ENCODE measurements around the gene SIRT7. TPM values are rescaled to one million over a fixed set of nuclear protein-coding genes. Genes with fewer than 3 reads are reported as not detected.

Gene SIRT7
- total RNA-seq, 6 donors from 2014 or later: 35.7 to 87.0 (median 39.7) TPM

- no peak for ATAC-seq (ENCODE audit: low FRiP score in 2 of 2)
- H3K27me3 ChIP-seq: no peaks in the 10 kb centered on the region
- TF ChIP-seq POLR2A (IDR thresholded peaks at IDR 0.05) (no peak), CTCF (IDR thresholded peaks at IDR 0.05) (no peak), POLR2AphosphoS5 (IDR thresholded peaks at IDR 0.05) (no peak), EP300 (IDR thresholded peaks at IDR 0.05) (no peak)
- no peaks in the 10 kb centered on the region for H3K9me3 ChIP-seq
- H3K36me3 ChIP-seq: peaks cover 11 to 71% (median 52%) of the 10 kb centered on the region in 4 donors
- H3K27ac ChIP-seq: no peak overlapping the region
- H3K4me3 ChIP-seq: no peak overlapping the region
- DNase-seq: peak in 1 of 2 donors; percentile 41
- 92 to 94% methylated on average over 15 to 19 of the region's 19 CpGs for WGBS, 2 donors
- H3K4me1 ChIP-seq: peaks cover 12 to 21% (median 14%) of the 10 kb centered on the region in 4 donors
Observed at GRCh38 chr17:81898029-81898866, 19.7 kb downstream of the SIRT7 start.

GRCh38 chr17:81895400-81895799, 22.6 kb downstream of the SIRT7 start:
- TF ChIP-seq POLR2AphosphoS5 (IDR thresholded peaks at IDR 0.05) (no peak), POLR2A (IDR thresholded peaks at IDR 0.05) (no peak), EP300 (IDR thresholded peaks at IDR 0.05) (no peak), CTCF (IDR thresholded peaks at IDR 0.05) (no peak)
- Histone ChIP-seq H3K4me1 (peaks cover 9 to 20% (median 13%) of the 10 kb centered on the region in 4 donors), H3K4me3 (no peak overlapping the region), H3K27ac (no peak overlapping the region), H3K9me3 (no peaks in the 10 kb centered on the region), H3K36me3 (peaks cover 11 to 68% (median 50%) of the 10 kb centered on the region in 4 donors), H3K27me3 (no peaks in the 10 kb centered on the region)
- DNase-seq (peak in 1 of 2 donors; percentile 53), ATAC-seq (ENCODE audit: low FRiP score in 2 of 2) (no peak)
- 92 to 95% methylated on average over 11 of the region's 11 CpGs for WGBS, 2 donors

GRCh38 chr17:81891303-81891552, 26.7 kb downstream of the SIRT7 start:
- ATAC-seq (ENCODE audit: low FRiP score in 2 of 2) (no peak), DNase-seq (no peak)
- peak overlapping the region; percentile 93 to 95 (median 94) for H3K27ac ChIP-seq
- H3K4me1 ChIP-seq: peaks cover 17 to 30% (median 23%) of the 10 kb centered on the region in 4 donors
- H3K27me3 ChIP-seq: no peaks in the 10 kb centered on the region
- WGBS, 2 donors: no CpG with 5 or more reads among the region's 40 CpGs
- H3K9me3 ChIP-seq: no peaks in the 10 kb centered on the region
- TF ChIP-seq POLR2AphosphoS5 (IDR thresholded peaks at IDR 0.05) (no peak), EP300 (IDR thresholded peaks at IDR 0.05) (no peak), POLR2A (IDR thresholded peaks at IDR 0.05) (no peak), CTCF (IDR thresholded peaks at IDR 0.05) (no peak)
- H3K36me3 ChIP-seq: peaks cover 17 to 65% (median 52%) of the 10 kb centered on the region in 4 donors
- H3K4me3 ChIP-seq: peak overlapping the region; percentile 83 to 100 (median 94)

GRCh38 chr17:81890447-81891302, 27.3 kb downstream of the SIRT7 start:
- H3K9me3 ChIP-seq: no peaks in the 10 kb centered on the region
- ATAC-seq (ENCODE audit: low FRiP score in 2 of 2): no peak

More at GRCh38 chr17:81890447-81891302, 27.3 kb downstream of the SIRT7 start:
- peaks cover 17 to 30% (median 23%) of the 10 kb centered on the region in 4 donors for H3K4me1 ChIP-seq
- TF ChIP-seq CTCF (IDR thresholded peaks at IDR 0.05) (no peak), POLR2A (IDR thresholded peaks at IDR 0.05) (no peak), EP300 (IDR thresholded peaks at IDR 0.05) (no peak), POLR2AphosphoS5 (IDR thresholded peaks at IDR 0.05) (no peak)
- H3K27ac ChIP-seq: peak overlapping the region; percentile 93 to 95 (median 94)
- no peaks in the 10 kb centered on the region for H3K27me3 ChIP-seq
- peak overlapping the region; percentile 83 to 100 (median 94) for H3K4me3 ChIP-seq
- peaks cover 17 to 65% (median 53%) of the 10 kb centered on the region in 4 donors for H3K36me3 ChIP-seq
- peak in 1 of 2 donors; percentile 86 for DNase-seq
- WGBS, 2 donors: 9 to 39% methylated on average over 15 to 54 of the region's 69 CpGs

Measured in upper lobe of left lung (tissue), 6 donors.